GM12873 (cell line): ENCODE data around the gene CDH23.

ENCODE experiments used
- TF ChIP-seq, protein P1 (sequence below): IDR thresholded peaks from 2 replicates; pipeline ENCODE4 v1.5.1; 2012; ENCODE audit warnings: low read depth, mild to moderate bottlenecking, moderate library complexity, low read length, control low read depth; ENCODE audit not compliant: insufficient read depth; ENCODE audit errors: missing control alignments

Gene CDH23

GRCh38 chr10:71729161-71729636 is 332.5 kb downstream of the CDH23 start:
- TF ChIP-seq, protein P1, sequence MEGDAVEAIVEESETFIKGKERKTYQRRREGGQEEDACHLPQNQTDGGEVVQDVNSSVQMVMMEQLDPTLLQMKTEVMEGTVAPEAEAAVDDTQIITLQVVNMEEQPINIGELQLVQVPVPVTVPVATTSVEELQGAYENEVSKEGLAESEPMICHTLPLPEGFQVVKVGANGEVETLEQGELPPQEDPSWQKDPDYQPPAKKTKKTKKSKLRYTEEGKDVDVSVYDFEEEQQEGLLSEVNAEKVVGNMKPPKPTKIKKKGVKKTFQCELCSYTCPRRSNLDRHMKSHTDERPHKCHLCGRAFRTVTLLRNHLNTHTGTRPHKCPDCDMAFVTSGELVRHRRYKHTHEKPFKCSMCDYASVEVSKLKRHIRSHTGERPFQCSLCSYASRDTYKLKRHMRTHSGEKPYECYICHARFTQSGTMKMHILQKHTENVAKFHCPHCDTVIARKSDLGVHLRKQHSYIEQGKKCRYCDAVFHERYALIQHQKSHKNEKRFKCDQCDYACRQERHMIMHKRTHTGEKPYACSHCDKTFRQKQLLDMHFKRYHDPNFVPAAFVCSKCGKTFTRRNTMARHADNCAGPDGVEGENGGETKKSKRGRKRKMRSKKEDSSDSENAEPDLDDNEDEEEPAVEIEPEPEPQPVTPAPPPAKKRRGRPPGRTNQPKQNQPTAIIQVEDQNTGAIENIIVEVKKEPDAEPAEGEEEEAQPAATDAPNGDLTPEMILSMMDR, result no peak

- TF ChIP-seq, protein P1, result no peak
Measured at GRCh38 chr10:71731791-71732190, 335.1 kb downstream of the CDH23 start.

- TF ChIP-seq, protein P1, result no peak
Measured at GRCh38 chr10:71734797-71735196, 338.1 kb downstream of the CDH23 start.

GRCh38 chr10:71735709-71736569 is 339.2 kb downstream of the CDH23 start:
- TF ChIP-seq, protein P1, result no peak

GRCh38 chr10:71736570-71736952 is 339.8 kb downstream of the CDH23 start:
- TF ChIP-seq, protein P1, result no peak

GRCh38 chr10:71737001-71737833 is 340.5 kb downstream of the CDH23 start:
- TF ChIP-seq, protein P1, result no peak

GRCh38 chr10:71737834-71738197 is 341.1 kb downstream of the CDH23 start:
- TF ChIP-seq, protein P1, result no peak
